Stimulated activated CD8-positive, alpha-beta memory T cell treated with anti-CD3 and anti-CD28 coated beads, Interleukin-4, amount 100 ng/mL, for 1 hour (primary cell): ENCODE results near the gene SNU13.
"Not testable (repeated sequence)": the region's sequence is repeated elsewhere in the genome, so short reads cannot be mapped to it uniquely, and the experiment has no call there.

Experiments used
- DNase-seq, 2 donors: peaks; one replicate each; pipeline ENCODE4 v3.0.0-alpha.2; 2020; ENCODE audit warnings: low read depth in 2 of 2, low spot score in 1 of 2

SNU13 gene

GRCh38 chr22:41688365-41689211, at the start of gene SNU13:
Gene SNU13, minus strand, starts transcription at chr22:41688867. Its CDS starts 71 bp downstream, at chr22:41688796.
- DNase-seq = peak; percentile 75 to 84

- DNase-seq = not testable (repeated sequence)
Measured at GRCh38 chr22:41733241-41733640, 44.6 kb upstream of the SNU13 start.

GRCh38 chr22:41732096-41732772, 43.6 kb upstream of the SNU13 start:
- no peak for DNase-seq

DNA sequence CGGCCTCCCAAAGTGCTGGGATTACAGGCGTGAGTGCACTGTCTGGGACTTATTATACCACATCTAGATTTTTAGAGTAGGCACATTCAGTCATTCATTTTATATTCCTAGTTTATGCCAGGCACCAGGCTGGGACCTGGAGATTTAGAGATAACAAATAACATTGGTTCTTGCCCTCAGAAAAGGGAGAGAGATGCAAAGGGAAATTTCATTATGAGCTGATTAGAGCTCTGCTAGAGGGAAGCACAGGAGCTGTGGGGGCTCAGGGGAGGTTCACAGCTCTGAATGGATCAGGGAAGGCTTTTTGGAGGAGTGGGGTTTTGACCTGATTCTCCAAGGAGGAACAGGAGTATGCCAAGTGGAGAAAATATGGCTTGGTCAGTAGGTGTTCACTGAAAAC, 42.9 kb upstream of the SNU13 start:
- DNase-seq = no peak

GRCh38 chr22:41725510-41726110, 36.9 kb upstream of the SNU13 start:
- no peak for DNase-seq

GRCh38 chr22:41722496-41722895, 33.8 kb upstream of the SNU13 start:
- no peak for DNase-seq

DNA sequence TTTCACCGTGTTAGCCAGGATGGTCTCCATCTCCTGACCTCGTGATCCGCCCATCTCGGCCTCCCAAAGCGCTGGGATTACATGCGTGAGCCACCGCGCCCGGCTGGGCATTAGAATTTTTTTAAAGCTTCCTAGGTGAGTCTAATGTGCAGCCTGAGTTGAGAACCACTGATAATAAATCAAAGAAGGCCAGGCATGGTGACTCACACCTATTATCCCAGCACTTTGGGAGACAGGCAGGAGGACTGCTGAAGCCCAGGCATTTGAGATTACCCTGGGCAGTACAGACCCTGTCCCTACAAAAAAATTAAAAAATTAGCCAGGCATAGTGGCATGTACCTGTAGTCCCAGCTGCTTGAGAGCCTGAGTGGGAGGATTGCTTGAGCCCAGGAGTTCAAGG, 24.3 kb upstream of the SNU13 start:
- no peak for DNase-seq

DNA sequence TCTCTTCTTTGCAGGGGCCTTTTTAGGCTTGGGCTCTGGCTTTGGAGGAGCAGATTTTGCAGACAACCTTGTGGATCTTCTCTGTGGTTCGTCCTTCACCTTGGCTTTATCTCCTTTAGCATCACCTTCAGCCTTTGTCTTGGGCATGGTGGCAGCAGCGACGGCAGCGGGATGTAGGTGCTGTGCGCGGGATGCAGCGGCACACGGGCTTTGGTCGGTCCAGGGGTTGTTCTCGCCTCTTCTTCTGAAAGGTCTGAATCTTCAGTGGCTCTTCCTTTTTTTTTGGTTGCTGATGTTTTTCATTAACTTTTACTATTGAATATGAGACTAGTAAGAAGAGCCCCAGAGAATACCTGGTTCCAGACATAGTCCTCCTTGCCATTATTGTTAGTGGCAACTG, 20.7 kb upstream of the SNU13 start:
- DNase-seq = no peak

GRCh38 chr22:41702763-41703162, 14.1 kb upstream of the SNU13 start:
- DNase-seq = no peak

DNA sequence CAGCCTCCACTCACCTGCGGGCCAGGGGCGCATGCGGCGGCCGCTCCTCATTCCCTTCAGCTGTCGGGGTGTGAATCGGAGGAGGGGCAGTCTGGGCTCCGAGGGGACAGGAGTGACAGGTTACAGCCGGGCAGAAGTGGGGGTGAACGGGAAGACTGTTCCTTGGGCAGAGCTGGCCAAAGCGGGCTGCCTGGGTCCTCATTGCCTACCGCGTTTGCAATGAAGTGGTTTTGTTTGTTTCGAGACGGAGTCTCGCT, 11.4 kb upstream of the SNU13 start:
- no peak for DNase-seq

- peak; percentile 74 to 82 for DNase-seq
Measured at GRCh38 chr22:41699264-41700107, 10.8 kb upstream of the SNU13 start, which contains the start of gene MEI1. Gene MEI1, plus strand, starts transcription at chr22:41699503. Its CDS starts 36 bp downstream, at chr22:41699539.

GRCh38 chr22:41697126-41697775, 8.6 kb upstream of the SNU13 start:
- peak; percentile 89 to 96 for DNase-seq

DNA sequence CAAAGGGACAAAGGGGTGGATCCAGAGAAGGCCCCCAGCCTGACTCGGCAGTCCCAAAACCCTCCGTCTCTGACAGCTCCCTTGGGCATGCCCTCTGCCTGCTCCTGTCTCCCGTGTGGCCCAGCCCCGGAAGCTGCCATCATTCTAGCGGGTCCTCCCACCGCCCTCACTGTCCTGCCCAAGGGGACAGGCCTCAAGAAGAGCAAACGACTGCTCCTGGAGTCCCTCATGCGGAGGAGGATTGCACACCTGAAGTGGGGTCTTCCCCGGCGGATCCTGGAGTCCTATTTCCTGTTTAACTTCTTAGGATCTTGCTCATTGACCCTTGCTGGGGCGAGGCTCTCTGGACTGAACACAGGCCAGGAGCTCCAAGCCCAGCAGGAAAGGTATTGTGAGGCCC, 8.0 kb upstream of the SNU13 start:
- DNase-seq = no peak

DNA sequence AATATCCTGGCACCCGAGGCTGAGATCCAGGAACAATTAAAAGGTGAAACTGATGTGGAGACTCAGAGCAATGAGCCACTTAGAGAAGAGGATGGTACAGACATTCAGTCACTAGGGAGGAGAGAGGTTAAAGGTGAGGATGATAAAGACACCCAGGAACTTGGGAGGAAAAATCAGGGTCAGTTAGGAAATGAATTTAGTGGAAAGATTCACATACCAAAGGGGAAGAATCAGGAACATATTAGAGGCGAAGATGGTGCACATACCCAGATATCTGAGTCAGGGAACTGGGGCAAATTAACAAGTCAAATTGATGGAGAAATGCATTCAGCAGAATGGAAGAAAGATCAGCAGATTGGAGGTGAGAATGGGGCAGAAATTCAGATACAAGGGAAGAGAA, 6.5 kb upstream of the SNU13 start:
- DNase-seq = no peak

DNA sequence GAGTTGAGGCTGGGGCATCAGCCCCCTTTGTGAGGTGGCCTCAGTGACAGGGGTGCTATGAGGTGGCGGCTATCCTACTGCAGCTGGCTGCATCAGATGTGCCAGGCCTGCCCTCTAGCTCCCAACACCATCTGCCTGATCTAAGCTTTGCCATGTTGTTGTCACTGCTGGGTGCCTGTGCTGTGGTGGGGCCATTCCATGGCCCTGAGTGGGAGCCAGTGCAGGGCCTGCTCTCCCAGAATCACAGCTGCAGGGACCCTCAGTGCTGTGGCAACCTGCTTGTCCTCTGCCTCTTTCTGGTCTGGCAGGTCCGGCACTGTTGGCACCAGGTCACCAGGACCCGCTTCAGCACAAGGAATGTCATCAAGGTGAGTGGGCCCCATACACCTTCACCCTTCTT, 1.8 kb upstream of the SNU13 start:
- DNase-seq = no peak

- DNase-seq = no peak
Measured at GRCh38 chr22:41687901-41688364, 734 bp downstream of the SNU13 start.

GRCh38 chr22:41686890-41687289, 1.8 kb downstream of the SNU13 start:
- not testable (repeated sequence) for DNase-seq

- DNase-seq = no peak
Measured at GRCh38 chr22:41684194-41684593, 4.5 kb downstream of the SNU13 start.

DNA sequence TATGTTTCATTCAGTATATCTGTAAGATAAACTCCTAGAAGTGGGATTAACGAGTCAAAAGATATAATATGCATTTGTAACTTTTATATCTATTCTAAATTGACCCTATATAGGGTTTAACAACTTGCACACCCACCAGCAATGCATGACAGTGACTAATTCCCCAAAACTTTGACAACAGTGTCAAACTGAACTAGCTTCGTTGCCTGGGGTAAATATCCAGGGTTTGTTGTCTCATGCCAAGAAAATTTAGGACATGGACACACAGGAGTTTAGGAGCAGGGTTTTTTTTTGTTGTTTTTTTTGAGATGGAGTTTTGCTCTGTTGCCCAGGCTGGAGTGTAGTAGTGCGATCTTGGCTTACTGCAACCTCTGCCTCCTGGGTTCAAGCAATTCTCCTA, 5.1 kb downstream of the SNU13 start:
- no peak for DNase-seq

DNA sequence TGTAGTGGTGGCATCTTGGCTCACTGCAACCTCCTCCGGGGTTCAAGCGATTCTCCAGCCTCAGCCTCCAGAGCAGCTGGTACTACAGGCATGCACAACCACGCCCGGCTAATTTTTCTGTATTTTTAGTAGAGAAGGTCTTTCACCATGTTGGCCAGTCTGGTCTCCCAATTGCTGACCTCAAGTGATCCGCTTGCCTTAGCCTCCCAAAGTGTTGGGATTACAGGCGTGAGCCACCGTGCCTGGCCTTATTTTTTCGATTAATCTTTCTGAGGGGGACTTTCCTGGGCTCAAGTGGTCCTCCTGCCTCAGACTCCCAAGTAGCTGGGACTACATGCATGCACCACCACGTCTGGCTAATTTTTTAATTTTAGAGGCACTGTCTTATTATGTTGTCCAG, 5.6 kb downstream of the SNU13 start:
- no peak for DNase-seq
